NCI-H2029 treated with DMSO at 0.1 percent for 48 hours (cell line): Measurements from ENCODE around the gene KSR2.
A peak's percentile ranks its signal among the peaks of the same experiment; 100 is the strongest.

Source experiments
- DNase-seq: peaks from one replicate; lab custom pipeline; 2025; lab: John Stamatoyannopoulos, UW

Gene KSR2

GRCh38 chr12:117528538-117528937 lies 440.3 kb downstream of the KSR2 start:
- no peak for DNase-seq

- DNase-seq = no peak
These were observed 441.3 kb downstream of the KSR2 start for GRCh38 chr12:117527479-117527855.

- no peak for DNase-seq
These were observed 441.9 kb downstream of the KSR2 start for GRCh38 chr12:117526757-117527478.

- no peak for DNase-seq
These were observed 443.0 kb downstream of the KSR2 start for GRCh38 chr12:117525766-117526165.

- no peak for DNase-seq
These were observed 444.0 kb downstream of the KSR2 start for GRCh38 chr12:117524806-117525205.

- DNase-seq = no peak
These were observed 444.8 kb downstream of the KSR2 start for GRCh38 chr12:117523971-117524370.

- DNase-seq = no peak
These were observed 446.2 kb downstream of the KSR2 start for GRCh38 chr12:117522559-117522958.

GRCh38 chr12:117521867-117522266 lies 446.9 kb downstream of the KSR2 start:
- DNase-seq = peak; percentile 64

- no peak for DNase-seq
These were observed 447.4 kb downstream of the KSR2 start for GRCh38 chr12:117521346-117521745.

- DNase-seq = peak; percentile 81
These were observed 450.1 kb downstream of the KSR2 start for GRCh38 chr12:117518594-117519270.

GRCh38 chr12:117517219-117517739 lies 451.5 kb downstream of the KSR2 start:
- DNase-seq = no peak

GRCh38 chr12:117516034-117516433 lies 452.8 kb downstream of the KSR2 start:
- no peak for DNase-seq

- DNase-seq = peak; percentile 89
These were observed 454.8 kb downstream of the KSR2 start for GRCh38 chr12:117514016-117514415.

- DNase-seq = no peak
These were observed 455.4 kb downstream of the KSR2 start for GRCh38 chr12:117513353-117513752.

- no peak for DNase-seq
These were observed 460.3 kb downstream of the KSR2 start for GRCh38 chr12:117508468-117508867.

- DNase-seq = peak; percentile 35
These were observed 461.2 kb downstream of the KSR2 start for GRCh38 chr12:117507548-117507947.

- DNase-seq = no peak
These were observed 462.5 kb downstream of the KSR2 start for GRCh38 chr12:117506333-117506732.

GRCh38 chr12:117502633-117503032 lies 466.2 kb downstream of the KSR2 start:
- peak; percentile 22 for DNase-seq

- no peak for DNase-seq
These were observed 466.6 kb downstream of the KSR2 start for GRCh38 chr12:117502233-117502632.

- DNase-seq = no peak
These were observed 467.5 kb downstream of the KSR2 start for GRCh38 chr12:117501076-117501869.

- DNase-seq = no peak
These were observed 468.9 kb downstream of the KSR2 start for GRCh38 chr12:117499759-117500485.

GRCh38 chr12:117498880-117499279 lies 469.9 kb downstream of the KSR2 start:
- DNase-seq = no peak
